SIG-M5 (cell line): ENCODE results near the gene CENPQ.
"Not testable (repeated sequence)": the region's sequence is repeated elsewhere in the genome, so short reads cannot be mapped to it uniquely, and the experiment has no call there.

Experiments used
- DNase-seq: peaks from one replicate; lab custom pipeline; 2025; lab: John Stamatoyannopoulos, UW

CENPQ gene, protein sequence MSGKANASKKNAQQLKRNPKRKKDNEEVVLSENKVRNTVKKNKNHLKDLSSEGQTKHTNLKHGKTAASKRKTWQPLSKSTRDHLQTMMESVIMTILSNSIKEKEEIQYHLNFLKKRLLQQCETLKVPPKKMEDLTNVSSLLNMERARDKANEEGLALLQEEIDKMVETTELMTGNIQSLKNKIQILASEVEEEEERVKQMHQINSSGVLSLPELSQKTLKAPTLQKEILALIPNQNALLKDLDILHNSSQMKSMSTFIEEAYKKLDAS

DNA sequence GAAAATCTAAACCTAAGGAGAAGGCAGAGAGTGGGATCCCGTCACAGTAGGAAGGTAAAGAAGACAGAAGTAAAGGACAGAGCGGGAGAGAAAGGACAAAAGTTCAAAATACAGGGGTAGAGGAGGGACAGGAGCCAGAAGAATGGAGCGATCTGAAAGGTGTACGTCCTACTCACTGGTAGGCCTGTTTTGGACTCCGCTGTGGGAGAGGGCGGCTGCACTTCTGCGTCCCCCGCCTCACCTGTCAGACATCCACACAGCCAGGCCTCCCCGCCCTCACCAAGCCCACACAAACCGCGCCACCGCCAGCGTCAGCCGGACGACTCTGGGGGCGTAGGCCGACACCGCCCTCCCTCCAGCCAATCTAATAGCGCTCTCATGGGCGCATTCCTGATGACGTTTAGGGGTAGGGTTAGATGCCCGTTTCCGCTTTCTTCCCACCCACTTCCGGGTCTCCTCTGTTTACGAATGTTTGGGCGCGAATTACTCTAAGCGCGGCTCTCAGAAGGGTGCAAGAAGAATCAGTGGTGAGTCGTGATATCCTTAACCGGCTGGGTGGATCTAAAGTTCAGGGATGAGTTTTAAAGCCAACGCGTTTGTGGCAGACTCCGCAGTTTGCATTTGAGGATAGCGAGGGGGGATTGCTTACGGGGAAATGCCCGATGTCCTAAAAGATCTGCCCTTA lies at the start of gene CENPQ, which contains the start of gene MMUT:
Gene CENPQ, plus strand, starts transcription at position 444 of the 685 bp plus-strand sequence. CDS start 6,807 bp downstream, outside the sequence.
Gene MMUT, minus strand, starts transcription at position 327 of the 685 bp plus-strand sequence. CDS start 3,787 bp downstream, outside the sequence.
- peak; percentile 54 for DNase-seq

DNA sequence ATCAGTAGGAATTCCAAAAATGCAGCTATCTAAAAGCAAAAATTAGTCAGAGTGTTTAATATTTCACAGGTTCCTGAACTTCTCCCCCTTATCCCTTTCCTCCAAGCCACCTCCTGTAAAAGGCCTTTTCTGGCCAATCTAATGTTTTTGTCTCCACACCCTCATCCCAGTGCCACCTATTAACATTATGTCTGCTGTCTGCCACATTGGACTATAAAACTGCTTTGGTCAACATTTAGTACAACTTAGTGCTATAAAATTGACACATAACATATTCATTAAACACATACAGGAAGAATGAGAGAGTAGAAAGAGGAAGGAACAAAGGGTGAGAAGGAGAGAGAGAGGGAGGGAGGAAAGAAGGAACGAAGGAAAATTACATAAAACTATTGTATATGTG lies 47.8 kb upstream of the CENPQ start:
- no peak for DNase-seq

DNA sequence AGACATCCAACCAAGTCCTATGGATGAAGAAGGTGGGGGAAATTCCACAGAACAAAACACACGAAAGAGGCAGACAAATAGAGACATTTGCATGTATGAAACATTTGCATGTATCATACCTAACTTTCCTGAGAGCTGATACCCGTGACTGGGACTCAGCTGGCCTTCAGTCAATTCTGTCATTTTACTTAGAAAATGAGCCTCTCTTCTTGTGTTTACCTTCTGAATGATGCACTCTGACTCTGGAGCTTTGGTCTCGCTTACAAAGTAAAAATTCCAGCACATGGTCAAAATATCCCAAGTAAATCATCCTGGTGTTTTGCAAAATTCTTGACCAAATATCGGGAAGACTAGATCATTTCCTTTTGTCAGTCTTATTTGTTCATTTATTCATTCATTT lies 47.0 kb upstream of the CENPQ start:
- no peak for DNase-seq

DNA sequence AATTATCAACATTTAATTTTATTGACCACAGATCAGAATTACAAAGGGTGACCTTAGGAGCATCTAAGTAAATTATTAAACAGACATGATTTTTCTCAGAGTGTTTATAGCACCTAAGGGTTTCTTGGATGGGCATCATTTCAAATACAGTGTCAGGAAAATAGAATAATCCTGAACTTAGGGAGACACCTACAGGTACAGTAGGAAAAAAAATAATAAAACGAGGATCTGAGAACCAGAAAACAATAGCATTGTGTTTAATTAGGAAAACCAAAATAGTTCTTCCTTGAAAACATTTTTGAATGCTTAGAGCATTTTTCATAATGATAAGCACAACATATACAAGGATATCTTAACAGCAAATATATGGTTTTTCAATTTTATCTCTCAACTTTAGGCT lies 39.4 kb upstream of the CENPQ start:
- no peak for DNase-seq

DNA sequence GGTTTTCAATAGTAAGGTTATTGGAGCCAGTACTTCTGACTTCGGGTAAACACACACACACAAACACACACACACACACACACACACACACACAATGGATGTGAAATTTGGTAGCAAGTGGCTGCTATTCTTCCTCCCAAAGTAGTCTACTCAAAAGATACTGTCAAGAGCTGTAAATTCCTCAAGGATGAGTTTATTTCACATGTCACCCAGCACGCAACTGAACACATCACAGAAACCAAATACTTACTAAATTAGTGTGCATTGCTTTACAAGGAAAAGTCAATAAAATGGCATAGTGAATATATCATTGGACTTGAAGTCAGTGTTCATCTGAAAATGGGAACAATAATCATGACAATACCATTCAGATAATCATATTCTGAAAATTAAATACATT lies 33.0 kb upstream of the CENPQ start:
- DNase-seq = no peak

DNA sequence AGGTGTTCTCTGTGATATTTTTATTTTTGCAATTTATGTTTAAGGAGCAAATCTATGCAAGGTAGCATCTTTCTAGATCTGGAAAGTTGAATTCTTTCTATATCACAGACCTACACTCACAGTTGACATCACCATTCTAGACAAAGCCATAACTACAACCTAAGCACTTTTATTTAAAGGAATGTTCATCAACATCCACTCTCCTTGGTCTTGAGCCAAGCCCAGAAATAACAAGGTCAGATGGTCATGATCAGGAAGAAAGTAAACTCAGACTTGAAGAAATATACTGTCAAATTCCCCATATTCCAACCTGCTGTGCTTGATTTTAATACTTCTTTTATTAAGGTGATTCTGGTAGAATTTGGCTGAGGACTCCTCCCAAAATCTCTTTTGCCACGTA lies 32.3 kb upstream of the CENPQ start:
- no peak for DNase-seq

DNA sequence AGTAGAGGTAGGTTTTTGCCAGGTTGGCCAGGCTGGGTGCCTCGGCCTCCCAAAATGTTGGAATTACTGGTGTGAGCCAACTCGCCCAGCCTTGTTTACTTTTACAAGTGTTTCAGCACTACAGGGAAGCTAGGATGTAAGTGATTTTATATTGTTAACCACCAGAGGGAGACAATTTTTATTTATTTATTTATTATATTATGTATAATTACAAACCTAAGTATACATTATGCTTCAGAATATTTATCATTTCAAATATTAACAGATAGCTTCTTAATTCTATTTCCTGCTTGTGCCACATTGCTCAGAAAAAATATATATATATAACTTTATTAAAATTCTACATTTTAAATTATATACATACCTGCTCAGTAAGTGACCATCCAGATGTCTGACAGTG lies 9.9 kb upstream of the CENPQ start:
- no peak for DNase-seq

DNA sequence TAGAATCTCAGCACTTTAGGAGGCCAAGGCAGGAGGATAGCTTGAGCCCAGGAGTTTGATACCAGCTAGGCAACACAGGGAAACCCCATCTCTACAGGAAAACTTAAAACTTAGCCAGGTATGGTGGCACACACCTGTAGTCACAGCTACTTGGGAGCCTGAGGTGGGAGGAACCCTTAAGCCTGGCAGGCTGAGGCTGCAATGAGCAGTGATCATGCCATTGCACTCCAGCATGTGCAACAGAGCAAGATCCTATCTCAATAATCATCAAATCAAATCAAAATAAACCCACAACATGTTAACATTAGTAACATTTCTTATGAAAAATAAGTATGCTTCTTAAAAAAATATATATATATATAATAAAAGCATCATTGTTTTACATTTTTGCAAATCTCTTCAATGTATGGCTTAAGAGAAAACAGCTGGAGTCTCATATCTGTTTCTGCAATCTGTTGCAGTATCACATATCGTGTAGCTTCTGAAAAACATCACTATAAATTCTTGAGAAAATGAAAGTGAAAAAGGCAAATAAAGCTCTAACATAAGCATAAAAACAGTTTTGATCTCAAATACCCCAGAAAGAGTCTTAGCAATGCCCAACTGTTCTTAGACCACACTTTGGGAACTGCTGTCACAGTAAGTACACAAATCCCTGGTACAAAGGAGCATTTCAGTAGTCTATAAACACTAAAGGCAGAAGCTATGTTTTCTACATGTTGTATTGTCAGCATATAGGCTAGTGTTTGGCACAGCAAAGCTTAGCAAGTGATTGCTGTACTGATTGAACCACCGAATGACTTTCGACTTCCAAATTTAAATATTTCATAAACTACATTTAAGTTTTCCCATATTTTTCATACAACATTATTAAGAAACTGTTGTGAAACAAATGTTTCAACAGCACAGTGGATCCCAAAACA lies 8.1 kb upstream of the CENPQ start:
- DNase-seq = no peak

DNA sequence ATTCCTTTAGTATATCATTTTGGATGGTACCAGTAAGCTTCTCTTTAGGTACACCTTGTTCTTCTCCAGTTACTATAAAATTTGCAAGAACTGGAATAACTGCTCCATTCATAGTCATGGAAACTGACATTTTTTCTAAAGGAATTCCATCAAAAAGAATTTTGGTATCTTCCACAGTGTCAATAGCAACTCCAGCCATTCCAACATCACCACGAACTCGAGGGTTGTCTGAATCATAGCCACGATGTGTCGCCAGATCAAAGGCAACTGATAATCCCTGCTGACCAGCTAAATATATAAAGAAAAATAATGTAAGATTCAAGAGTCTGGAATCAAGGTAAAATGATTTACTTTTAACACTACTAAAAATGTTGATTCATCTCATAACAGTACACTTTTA lies 5.4 kb upstream of the CENPQ start:
- DNase-seq = no peak

DNA sequence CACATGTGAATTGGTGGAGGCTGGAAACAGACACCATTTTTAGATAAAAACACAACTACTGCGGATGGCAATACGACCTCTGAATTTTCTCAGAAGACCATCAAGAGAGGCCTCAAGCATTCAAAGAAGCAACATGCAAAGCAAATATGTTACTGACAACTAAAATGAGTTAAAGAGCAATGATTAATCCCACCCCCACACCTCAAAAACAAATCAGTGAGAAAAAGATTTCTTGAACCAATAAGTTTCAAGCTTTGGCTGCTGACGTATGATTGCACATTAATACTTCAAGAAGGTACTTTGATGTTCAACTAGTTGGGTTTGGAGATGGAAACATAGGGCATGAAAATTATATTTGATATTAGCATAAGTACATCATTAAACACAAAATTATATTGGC lies 1.1 kb upstream of the CENPQ start:
- DNase-seq = no peak

DNA sequence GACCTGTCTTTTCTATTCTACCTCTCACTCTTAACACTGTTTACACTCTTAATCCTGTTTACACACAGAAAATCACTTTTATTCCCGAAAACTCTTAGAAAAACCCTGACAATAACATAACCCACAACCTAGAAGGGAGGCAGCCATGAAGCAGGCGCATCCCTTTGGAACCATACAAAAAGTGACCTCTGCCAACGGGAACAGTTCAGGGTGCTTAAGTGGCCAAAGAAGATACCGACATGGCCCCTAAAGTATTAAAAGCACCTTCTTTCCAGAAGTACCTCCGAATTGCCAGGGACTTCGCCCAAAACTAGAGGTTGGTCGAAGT lies 607 bp upstream of the CENPQ start:
- no peak for DNase-seq

DNA sequence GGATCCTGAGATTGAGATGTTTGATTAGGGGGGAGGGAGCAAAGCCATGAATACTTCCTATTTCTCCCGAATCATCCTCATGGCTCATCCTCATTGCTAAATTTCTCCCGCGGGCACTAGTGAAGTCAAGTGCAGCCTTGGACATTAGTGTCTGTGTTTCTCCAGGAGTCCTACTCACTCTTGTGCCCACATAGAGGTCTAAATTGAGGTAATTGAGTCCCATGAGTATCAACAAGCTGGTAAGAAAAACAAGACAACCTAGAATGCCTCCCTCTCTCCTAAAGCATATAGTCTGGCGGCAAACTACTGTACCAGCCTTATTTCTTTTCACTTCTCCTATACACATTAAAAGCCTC lies 420 bp downstream of the CENPQ start:
- no peak for DNase-seq

DNA sequence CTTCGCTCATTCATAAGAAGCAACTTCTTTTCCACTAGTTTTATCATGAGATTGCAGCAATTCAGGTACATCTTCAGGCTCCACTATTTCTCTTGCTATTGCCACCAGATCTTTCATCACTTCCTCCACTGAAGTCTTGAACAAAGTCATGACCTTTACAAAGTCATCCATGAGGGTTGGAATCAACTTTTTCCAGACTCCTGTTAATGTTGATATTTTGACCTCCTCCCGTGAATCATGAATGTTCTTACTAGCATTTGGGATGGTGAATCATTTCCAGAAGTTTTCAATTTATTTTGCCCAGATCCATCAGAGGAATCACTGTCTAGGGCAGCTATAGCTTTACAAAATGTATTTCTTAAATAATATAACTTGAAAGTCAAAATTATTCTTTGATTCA lies 1.5 kb downstream of the CENPQ start:
- no peak for DNase-seq

DNA sequence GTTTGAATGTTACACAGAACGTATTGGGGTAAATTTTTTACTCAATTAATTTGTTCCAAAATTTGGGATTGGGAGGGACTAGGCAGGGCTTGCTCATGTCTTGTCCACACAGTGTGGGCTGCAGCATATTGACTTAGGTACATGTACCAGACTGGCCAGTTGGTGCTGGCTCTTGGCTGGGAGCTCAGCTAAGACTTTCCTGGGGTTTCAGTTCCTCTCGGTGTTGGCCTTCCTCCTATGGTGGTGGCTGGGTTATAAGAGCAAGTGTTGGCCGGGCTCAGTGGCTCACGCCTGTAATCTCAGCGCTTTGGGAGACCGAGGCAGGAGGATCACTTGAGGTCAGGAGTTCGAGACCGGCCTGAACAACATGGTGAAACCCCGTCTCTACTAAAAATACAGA lies 4.9 kb downstream of the CENPQ start:
- no peak for DNase-seq

DNA sequence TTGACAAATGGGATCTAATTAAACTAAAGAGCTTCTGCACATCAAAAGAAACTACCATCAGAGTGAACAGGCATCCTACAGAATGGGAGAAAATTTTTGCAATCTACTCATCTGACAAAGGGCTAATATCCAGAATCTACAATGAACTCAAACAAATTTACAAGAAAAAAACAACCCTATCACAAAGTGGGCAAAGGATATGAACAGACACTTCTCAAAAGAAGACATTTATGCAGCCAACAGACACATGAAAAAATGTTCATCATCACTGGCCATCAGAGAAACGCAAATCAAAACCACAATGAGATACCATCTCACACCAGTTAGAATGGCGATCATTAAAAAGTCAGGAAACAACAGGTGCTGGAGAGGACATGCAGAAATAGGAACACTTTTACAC lies 13.4 kb downstream of the CENPQ start:
- not testable (repeated sequence) for DNase-seq

DNA sequence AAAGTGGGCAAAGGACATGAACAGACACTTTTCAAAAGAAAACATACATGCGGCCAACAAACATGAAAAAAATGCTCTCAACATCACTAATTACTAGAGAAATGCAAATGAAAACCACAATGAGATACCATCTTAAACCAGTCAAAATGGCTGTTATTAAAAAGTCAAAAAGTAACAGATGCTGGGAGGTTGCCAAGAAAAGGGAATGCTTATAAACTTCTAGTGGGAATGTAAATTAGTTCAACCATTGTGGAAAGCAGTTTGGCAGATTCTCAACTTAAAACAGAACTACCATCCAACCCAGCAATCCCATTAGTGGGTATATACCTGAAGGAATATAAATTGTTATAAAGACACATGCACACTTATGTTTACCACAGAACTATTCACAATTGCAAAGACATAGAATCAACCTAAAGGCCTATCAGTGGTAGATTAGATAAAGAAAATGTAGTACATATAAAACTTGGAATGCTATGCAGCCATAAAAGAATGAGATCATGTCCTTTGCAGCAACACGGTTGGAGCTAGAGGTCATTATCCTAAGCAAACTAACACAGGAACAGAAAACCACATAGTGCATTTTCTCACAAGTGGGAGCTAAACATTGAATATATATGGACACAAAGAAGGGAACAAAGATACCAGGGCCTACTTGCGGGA lies 16.3 kb downstream of the CENPQ start:
- no peak for DNase-seq

DNA sequence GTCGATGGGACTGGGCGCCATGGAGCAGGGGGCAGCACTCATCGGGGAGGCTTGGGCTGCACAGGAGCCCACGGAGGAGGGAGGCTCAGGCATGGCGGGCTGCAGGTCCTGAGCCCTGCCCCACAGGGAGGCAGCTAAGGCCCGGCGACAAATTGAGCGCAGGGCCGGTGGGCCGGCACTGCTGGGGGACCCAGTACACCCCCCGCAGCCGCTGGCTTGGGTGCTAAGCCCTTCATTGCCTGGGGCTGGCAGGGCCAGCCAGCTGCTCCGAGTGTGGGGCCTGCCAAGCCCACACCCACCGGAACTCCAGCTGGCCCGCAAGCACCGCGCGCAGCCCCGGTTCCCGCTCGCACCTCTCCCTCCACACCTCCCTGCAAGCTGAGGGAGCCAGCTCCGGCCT lies 18.7 kb downstream of the CENPQ start:
- not testable (repeated sequence) for DNase-seq

DNA sequence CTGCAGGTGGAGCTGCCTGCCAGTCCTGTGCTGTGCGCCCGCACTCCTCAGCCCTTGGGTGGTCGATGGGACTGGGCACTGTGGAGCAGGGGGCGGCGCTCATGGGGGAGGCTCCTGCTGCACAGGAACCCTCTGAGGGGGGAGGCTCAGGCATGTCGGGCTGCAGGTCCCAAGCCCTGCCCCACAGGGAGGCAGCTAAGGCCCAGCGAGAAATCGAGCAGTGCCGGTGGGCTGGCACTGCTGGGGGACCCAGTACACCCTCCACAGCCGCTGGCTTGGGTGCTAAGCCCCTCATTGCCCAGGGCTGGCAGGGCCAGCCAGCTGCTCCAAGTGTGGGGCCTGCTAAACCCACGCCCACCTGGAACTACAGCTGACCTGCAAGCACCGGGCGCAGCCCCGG lies 20.2 kb downstream of the CENPQ start:
- not testable (repeated sequence) for DNase-seq

DNA sequence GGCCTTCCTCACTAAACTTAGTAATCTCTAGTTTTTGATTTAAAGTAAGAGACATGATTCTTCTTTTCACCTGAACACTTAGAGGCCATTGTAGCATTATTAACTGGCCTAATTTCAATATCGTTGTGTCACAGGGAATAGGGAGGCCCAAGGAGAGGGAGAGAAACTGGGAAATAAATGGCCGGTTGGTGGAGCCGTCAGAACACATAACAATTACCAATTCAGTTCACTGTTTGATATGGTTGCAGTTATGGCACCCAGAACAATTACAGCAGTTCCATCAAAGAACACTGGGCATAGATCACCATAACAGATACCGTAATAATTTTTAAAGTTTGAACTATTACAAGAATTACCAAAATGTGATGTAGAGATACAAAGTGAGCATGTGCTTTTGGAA lies 27.5 kb downstream of the CENPQ start:
- no peak for DNase-seq

DNA sequence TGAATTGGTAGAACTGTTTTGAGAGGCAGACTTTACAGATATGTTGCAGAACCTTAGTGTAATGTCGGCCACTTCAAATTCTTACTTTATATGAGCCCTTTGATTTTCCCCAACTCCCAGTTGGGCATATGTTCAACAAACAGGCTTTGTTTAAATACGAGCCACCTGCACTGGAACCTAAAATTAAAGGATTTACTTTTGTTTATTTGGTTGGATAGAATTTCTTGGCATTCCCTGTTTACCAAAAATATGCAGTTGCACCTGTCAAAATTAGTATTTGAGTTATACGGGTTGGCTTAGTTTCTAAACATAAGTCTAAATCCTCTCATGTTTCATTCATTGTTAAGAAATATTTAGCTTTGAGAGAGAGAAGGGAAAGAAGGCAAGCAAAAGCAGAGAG lies 34.1 kb downstream of the CENPQ start:
- DNase-seq = no peak

DNA sequence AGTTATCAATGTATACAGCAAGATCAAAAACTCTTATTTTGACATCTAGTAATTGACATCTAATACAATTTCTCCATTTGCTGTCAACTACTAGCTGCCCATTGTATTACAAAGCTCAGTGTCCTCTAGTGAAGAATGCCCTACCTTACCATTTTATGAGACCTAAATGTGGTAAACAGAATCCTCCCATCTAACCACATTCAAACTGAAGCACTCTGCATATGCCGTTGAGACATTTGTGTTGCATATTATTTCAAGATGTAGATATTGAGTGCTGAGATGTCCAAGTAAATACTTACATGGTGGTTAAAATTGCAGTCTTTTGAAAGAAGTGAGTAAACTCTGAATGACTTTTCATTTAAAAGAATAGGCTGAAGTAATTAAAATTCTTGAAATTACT lies 36.0 kb downstream of the CENPQ start:
- DNase-seq = no peak

DNA sequence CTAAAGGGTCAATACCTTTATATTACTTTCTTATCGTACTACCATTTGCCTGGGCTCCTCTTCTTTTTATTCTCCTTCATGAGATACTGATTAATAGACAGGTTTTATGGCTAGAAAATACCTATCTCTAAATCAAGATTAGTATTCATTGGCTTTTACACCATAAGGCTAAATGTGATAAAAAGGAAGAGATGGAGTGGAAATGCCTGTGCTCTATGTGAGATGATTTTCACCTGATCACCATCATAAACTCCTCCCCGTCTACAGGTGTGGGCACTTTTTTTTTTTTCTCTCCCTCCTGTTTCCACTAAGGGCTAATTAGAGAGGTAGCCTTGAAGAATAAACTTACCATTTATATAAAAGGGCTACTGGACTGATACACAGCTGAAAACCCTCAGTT lies 36.5 kb downstream of the CENPQ start, which contains the start of gene GLYATL3:
Gene GLYATL3, plus strand, starts transcription at position 301 of the 400 bp plus-strand sequence. CDS start 12,068 bp downstream, outside the sequence.
- DNase-seq = no peak
